ENCODE data around the gene HERC3. TPM values are rescaled to one million over a fixed set of nuclear protein-coding genes. Genes with fewer than 3 reads are reported as not detected.

The HERC3 gene
- total RNA-seq, 4 donors from 2014 or later: 49.6 to 64.3 (median 52.2) TPM

DNA sequence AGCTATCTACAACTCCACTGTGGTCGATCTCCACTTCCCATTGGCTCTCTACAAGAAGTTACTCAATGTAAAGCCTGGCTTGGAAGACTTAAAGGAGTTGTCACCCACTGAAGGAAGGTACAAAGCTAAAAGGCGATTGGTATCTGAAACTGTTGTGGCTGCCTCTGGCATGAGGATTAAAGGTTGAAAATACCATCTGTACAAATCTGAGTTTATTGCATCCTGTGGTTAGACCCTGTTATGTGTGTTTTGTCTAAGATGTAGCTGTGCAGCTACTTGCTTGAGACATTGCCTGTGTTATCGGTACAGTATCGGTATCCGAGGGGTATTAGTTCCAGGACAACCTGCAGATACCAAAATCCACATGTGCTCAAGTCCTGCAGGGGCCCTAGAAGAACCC, 88.9 kb downstream of the HERC3 start:
- 96% methylated on average over 5 of the region's 5 CpGs for WGBS, 2 donors
- intact Hi-C loops (cut with DNase I; ENCODE audit: low total_unique reads): no loop called here
- no peak overlapping the region for H3K4me3 ChIP-seq (ENCODE audit: low read depth, poor library complexity, severe bottlenecking)
- TF ChIP-seq, protein P1, sequence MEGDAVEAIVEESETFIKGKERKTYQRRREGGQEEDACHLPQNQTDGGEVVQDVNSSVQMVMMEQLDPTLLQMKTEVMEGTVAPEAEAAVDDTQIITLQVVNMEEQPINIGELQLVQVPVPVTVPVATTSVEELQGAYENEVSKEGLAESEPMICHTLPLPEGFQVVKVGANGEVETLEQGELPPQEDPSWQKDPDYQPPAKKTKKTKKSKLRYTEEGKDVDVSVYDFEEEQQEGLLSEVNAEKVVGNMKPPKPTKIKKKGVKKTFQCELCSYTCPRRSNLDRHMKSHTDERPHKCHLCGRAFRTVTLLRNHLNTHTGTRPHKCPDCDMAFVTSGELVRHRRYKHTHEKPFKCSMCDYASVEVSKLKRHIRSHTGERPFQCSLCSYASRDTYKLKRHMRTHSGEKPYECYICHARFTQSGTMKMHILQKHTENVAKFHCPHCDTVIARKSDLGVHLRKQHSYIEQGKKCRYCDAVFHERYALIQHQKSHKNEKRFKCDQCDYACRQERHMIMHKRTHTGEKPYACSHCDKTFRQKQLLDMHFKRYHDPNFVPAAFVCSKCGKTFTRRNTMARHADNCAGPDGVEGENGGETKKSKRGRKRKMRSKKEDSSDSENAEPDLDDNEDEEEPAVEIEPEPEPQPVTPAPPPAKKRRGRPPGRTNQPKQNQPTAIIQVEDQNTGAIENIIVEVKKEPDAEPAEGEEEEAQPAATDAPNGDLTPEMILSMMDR (IDR thresholded peaks at IDR 0.05): no peak
- TF ChIP-seq POLR2A (IDR thresholded peaks at IDR 0.05): no peak
- no peak for DNase-seq (ENCODE audit: low spot score in 2 of 2)

DNA sequence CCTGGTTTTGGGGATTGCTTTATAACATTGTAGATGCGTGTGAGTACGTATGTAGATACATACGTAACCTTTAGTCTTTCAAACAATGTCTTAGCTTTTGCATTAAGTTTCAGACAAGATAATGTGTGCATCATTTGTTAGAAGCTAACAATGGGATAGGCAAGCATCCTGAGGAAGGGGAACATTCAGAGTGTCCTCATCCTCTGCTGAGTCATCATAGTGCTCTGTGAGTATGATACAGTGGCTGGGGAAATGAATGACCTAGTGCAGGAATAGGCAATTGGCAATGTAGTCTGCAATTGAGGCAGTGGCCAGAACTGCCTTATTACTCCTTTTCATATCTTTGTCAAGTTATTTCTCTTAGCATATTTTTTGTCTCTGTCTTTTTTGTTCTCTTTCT, 98.1 kb downstream of the HERC3 start:
- TF ChIP-seq, protein P1 (IDR thresholded peaks at IDR 0.05): no peak
- no peak for TF ChIP-seq POLR2A (IDR thresholded peaks at IDR 0.05)
- no peak overlapping the region for H3K4me3 ChIP-seq (ENCODE audit: low read depth, poor library complexity, severe bottlenecking)
- no peak for DNase-seq (ENCODE audit: low spot score in 2 of 2)
- WGBS, 2 donors: 82 to 97% methylated on average over 3 of the region's 3 CpGs
- intact Hi-C loops (cut with DNase I; ENCODE audit: low total_unique reads): no loop called here

DNA sequence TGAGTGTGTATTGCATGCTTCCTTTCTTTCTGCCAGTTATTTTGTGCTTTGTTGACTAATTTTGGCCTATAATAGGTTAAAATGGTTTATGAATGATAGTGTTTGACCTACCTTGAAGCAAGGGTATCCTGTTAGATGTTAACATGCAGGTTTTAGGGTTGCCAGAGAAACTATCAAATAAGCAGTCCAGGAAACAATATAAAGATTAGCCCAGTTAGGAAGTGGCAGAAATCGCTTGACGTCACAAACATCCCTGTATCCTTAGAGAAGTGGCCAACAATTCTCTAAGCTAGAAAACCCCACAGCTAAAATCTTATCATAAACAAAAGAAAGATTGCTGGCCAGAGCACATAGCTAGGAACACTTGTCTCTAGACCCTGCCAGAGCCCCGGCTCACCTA, 101.5 kb downstream of the HERC3 start:
- DNase-seq (ENCODE audit: low spot score in 2 of 2): no peak
- intact Hi-C loops (cut with DNase I; ENCODE audit: low total_unique reads): no loop called here
- no peak overlapping the region for H3K4me3 ChIP-seq (ENCODE audit: low read depth, poor library complexity, severe bottlenecking)
- TF ChIP-seq, protein P1 (IDR thresholded peaks at IDR 0.05): no peak
- 60 to 74% methylated on average over 3 of the region's 3 CpGs for WGBS, 2 donors

DNA sequence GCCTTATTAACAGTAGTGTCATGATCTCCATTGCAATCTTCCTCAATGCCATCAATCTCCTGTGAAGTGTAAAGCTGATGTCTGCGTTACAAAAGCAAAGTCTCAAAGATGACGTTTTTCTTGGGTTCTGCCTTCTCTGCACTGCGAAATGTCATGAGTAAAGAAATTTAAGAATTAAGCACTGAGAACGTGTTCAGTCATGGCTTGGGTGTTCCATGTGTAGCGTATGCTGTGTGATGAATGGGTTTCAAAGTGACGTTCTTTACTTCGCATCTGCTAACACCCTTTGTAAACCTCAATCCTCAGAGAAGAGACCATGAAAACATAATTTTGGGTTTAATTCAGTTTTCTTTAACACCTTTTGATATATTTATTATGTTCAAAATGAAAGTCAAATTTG, 104.3 kb downstream of the HERC3 start:
- intact Hi-C loops (cut with DNase I; ENCODE audit: low total_unique reads): no loop called here
- WGBS, 2 donors: 60 to 65% methylated on average over 7 of the region's 7 CpGs
- no peak overlapping the region for H3K4me3 ChIP-seq (ENCODE audit: low read depth, poor library complexity, severe bottlenecking)
- TF ChIP-seq POLR2A (IDR thresholded peaks at IDR 0.05): no peak
- TF ChIP-seq, protein P1 (IDR thresholded peaks at IDR 0.05): no peak
- no peak for DNase-seq (ENCODE audit: low spot score in 2 of 2)

DNA sequence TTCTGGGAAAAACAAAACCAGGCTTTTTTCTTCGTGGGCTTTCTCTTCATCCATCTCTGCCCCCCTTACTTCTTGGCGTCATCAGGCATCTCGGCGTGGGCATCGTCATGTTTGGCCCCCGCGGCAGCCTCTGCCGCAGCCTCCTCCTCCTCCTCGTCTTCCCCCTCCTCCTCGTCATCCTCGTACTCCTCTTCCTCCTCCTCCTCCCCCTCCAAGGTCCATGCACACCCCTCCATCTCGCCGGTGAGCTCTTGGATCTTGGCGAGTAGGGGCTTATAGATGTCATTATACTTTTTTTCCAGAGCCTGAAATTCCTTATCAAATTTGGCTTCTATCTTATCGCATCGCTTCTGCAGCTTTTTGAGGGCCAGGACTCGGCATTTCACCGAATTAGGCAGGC, 104.9 kb downstream of the HERC3 start:
- H3K4me3 ChIP-seq (ENCODE audit: low read depth, poor library complexity, severe bottlenecking): peak overlapping the region; percentile 50
- no peak for DNase-seq (ENCODE audit: low spot score in 2 of 2)
- WGBS, 2 donors: 52% methylated on average over 18 of the region's 18 CpGs
- intact Hi-C loops (cut with DNase I; ENCODE audit: low total_unique reads): no loop called here
- TF ChIP-seq, protein P1 (IDR thresholded peaks at IDR 0.05): no peak
- no peak for TF ChIP-seq POLR2A (IDR thresholded peaks at IDR 0.05)

DNA sequence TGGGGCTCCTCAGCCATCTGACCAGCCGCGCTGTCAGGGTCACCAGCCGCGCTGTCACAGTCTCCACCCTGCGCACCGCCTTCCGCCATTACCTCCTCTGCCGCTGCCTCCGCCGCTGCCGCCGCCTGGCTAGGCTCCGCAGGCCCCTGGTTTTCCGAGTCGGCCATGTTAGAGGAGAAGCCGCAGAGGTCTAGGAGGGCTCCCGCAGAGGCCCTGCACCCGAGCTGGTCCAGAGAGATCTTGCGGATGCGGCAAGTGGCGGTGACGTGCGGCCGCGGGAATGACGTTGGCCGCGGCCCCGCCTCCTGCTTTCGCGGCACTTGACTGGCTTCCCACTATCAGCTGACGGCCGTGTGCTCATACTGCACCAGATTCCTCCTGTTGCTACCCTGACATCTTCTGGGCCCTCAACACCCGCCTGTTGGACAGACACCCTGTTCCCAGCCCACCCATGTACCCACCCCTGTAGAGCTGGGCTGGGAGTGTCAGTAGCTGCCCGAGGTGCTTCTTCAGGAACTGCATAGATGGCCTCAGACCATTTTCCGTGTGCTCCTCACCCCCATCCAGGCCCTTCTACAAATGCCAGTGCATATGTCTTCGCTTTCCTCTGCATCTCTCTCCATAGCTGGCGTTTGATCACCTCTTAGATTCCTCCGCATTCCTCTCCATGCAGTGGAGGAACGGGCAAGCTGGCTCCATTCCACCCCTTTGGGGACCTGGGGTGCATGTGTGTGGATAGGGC, 105.5 kb downstream of the HERC3 start, which contains the start of gene NAP1L5:
Gene NAP1L5, minus strand, starts transcription at position 242 of the 742 bp plus-strand sequence. Its CDS starts 75 bp downstream, at position 167.
- 55 to 74% methylated on average over 23 to 28 of the region's 40 CpGs for WGBS, 2 donors
- H3K4me3 ChIP-seq (ENCODE audit: low read depth, poor library complexity, severe bottlenecking): peak within 1 kb of the TSS; percentile 50
- DNase-seq (ENCODE audit: low spot score in 2 of 2): peak; percentile 42 to 92
- intact Hi-C loops (cut with DNase I; ENCODE audit: low total_unique reads): no loop called here
- TF ChIP-seq, protein P1 (IDR thresholded peaks at IDR 0.05): no peak
- no peak for TF ChIP-seq POLR2A (IDR thresholded peaks at IDR 0.05)

Data from lower leg skin (tissue), 4 donors.